HEK293 (cell line): ENCODE measurements around the gene ARX.

Experiments used
- CTCF ChIA-PET: fragments of 350-600 bp; formaldehyde crosslinking; extraction: SDS; loops from one replicate; lab custom pipeline; 2021; ENCODE audit warnings: antibody characterized with exemption; lab: Yijun Ruan, JAX
- POLR2A ChIA-PET: fragments of 300-600 bp; formaldehyde crosslinking; extraction: SDS; loops from one replicate; lab custom pipeline; 2020; ENCODE audit warnings: antibody characterized with exemption, inconsistent platforms; lab: Yijun Ruan, JAX
- H3K27ac ChIP-seq: fragments of 200-500 bp; sonication (Bioruptor generic); 2 replicates; pipeline ENCODE4 v1.5.1; 2014; ENCODE audit warnings: low read depth, low read length, control low read depth, inconsistent platforms; ENCODE audit errors: extremely low read depth
- H3K36me3 ChIP-seq, 2 experiments: fragments of 200-500 bp in 1 of 2; sonication (Bioruptor generic) in 1 of 2; 1 replicate in 1 of 2; 2 replicates in 1 of 2; pipeline ENCODE4 v1.5.1; 2014 to 2017; ENCODE audit warnings: inconsistent platforms in 2 of 2, low read length in 2 of 2; ENCODE audit not compliant: control insufficient read depth in 2 of 2, insufficient read depth in 1 of 2
- H3K4me1 ChIP-seq: fragments of 200-500 bp; sonication (Bioruptor generic); 2 replicates; pipeline ENCODE4 v1.5.1; 2014; ENCODE audit warnings: mild to moderate bottlenecking, low read length, inconsistent platforms; ENCODE audit not compliant: control insufficient read depth, insufficient read depth
- H3K4me3 ChIP-seq: 2 replicates; pipeline ENCODE4 v1.5.1; 2011; ENCODE audit warnings: low read depth, mild to moderate bottlenecking, control low read depth, low read length, moderate library complexity
- H3K9me3 ChIP-seq: fragments of 200-500 bp; sonication (Bioruptor generic); 2 replicates; pipeline ENCODE4 v1.5.1; 2014; ENCODE audit warnings: low read depth, low read length, inconsistent platforms; ENCODE audit not compliant: control insufficient read depth, insufficient read depth
- GLI2 ChIP-seq: fragments of 450-650 bp; formaldehyde crosslinking; IDR thresholded peaks from 2 replicates; pipeline ENCODE4; 2017; ENCODE audit warnings: missing biosample characterization, missing genetic modification characterization, low read depth, borderline replicate concordance
- KLF10 ChIP-seq: fragments of 450-650 bp; IDR thresholded peaks from 2 replicates; pipeline ENCODE4 v1.5.1; 2018; ENCODE audit warnings: missing biosample characterization, mild to moderate bottlenecking, missing genetic modification characterization
- SCRT2 ChIP-seq: fragments of 450-650 bp; formaldehyde crosslinking; IDR thresholded peaks from 2 replicates; pipeline ENCODE4 v1.5.1; 2016; ENCODE audit warnings: missing biosample characterization, missing genetic modification characterization
- ZBTB20 ChIP-seq: fragments of 450-650 bp; formaldehyde crosslinking; IDR thresholded peaks from 2 replicates; pipeline ENCODE4 v1.5.1; 2016; ENCODE audit warnings: missing biosample characterization, missing genetic modification characterization
- ZIC2 ChIP-seq: fragments of 450-650 bp; formaldehyde crosslinking; IDR thresholded peaks from 2 replicates; pipeline ENCODE4 v1.5.1; 2016; ENCODE audit warnings: missing biosample characterization, missing genetic modification characterization
- ZNF174 ChIP-seq: fragments of 450-650 bp; formaldehyde crosslinking; IDR thresholded peaks from 2 replicates; pipeline ENCODE4 v1.5.0; 2017; ENCODE audit warnings: missing biosample characterization, mild to moderate bottlenecking, missing genetic modification characterization
- ZNF2 ChIP-seq: fragments of 450-650 bp; formaldehyde crosslinking; IDR thresholded peaks from 2 replicates; pipeline ENCODE4 v1.5.1; 2016; ENCODE audit warnings: missing biosample characterization, missing genetic modification characterization
- ZNF24 ChIP-seq: fragments of 450-650 bp; formaldehyde crosslinking; IDR thresholded peaks from 2 replicates; pipeline ENCODE4 v1.5.1; 2016; ENCODE audit warnings: missing biosample characterization, missing genetic modification characterization
- ZNF274 ChIP-seq, 2 experiments: fragments of 200-500 bp in 1 of 2; fragments of 450-650 bp in 1 of 2; sonication (Bioruptor generic) in 1 of 2; formaldehyde crosslinking in 1 of 2; IDR thresholded peaks; 2 replicates each; pipeline versions ENCODE4 v1.5.1 to v1.6.1; 2014 to 2016; ENCODE audit warnings: borderline replicate concordance in 1 of 2, inconsistent platforms in 1 of 2, low read length in 1 of 2, missing biosample characterization in 1 of 2, missing genetic modification characterization in 1 of 2
- ZNF302 ChIP-seq: fragments of 450-650 bp; formaldehyde crosslinking; IDR thresholded peaks from 2 replicates; pipeline ENCODE4 v1.5.1; 2016; ENCODE audit warnings: missing biosample characterization, missing genetic modification characterization, low read depth
- ZNF510 ChIP-seq: fragments of 450-650 bp; formaldehyde crosslinking; IDR thresholded peaks from 2 replicates; pipeline ENCODE4 v1.5.1; 2018; ENCODE audit warnings: mild to moderate bottlenecking, missing genetic modification characterization, missing biosample characterization; ENCODE audit not compliant: insufficient replicate concordance
- ZNF660 ChIP-seq: fragments of 450-650 bp; IDR thresholded peaks from 2 replicates; pipeline ENCODE4 v1.5.1; 2018; ENCODE audit warnings: missing biosample characterization, mild to moderate bottlenecking, missing genetic modification characterization
- TF ChIP-seq, protein P1 (sequence below): sonication (generic); formaldehyde crosslinking; IDR thresholded peaks from 2 replicates; pipeline ENCODE4 v1.8.1; 2022; ENCODE audit warnings: mild to moderate bottlenecking, moderate library complexity, missing genetic modification reagents
- TF ChIP-seq, protein P2 (sequence below): fragments of 450-650 bp; formaldehyde crosslinking; IDR thresholded peaks from 2 replicates; pipeline ENCODE4 v1.5.1; 2016; ENCODE audit warnings: missing biosample characterization, missing genetic modification characterization, borderline replicate concordance

The ARX gene

DNA sequence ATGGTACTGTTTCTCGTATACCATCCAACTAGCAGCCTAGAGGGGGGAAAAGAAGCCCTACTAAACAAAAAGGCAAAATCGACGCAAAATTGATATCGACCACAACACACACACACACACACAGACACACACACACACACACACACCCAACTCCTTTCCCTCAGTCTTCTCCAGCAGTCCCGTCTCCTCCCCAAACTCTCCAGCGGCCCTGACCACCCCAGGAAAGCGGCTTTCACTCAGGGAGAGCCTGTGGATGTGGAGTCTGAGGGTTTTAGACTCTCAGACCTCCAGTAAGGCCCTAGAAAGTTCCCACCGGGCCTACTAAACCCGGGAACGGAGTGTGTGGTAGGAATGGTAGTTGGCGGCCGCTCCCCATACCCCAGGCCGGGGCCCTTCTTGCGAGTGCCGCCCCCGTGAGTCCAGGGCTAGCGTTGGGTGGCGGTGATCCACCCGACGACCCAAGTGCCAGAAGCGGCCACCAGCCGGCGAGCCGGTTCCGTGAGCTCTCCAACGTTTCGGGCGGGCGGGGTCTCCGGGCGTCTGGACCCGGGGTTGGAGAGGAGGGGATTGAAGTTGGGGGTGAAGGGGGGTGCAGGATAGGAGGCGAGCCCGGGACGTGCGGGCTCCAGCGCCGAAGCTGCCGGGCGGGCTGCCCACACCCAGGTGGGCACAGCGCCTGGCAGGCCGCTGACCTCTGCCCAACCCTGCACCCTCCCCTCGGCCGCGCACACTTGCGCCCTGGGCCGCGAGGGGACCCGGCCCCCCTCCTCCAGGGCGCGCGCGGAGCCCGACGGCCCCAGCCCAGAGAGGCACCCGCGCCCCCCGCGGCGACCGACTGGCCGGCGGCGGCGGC is 13.7 kb downstream of the ARX start:
- H3K9me3 ChIP-seq, result no peaks in the 10 kb centered on the region
- ChIA-PET CTCF (no interaction called here), POLR2A (no interaction called here)
- H3K4me3 ChIP-seq, result no peak overlapping the region
- no peaks in the 10 kb centered on the region for H3K4me1 ChIP-seq
- H3K27ac ChIP-seq, result no peak overlapping the region
- no peak for TF ChIP-seq ZNF174 (tag by site-specific recombination)
- no peak for TF ChIP-seq ZNF274 (IDR thresholded peaks at IDR 0.05; ENCODE audit: low read length)
- TF ChIP-seq ZNF274 (tag by site-specific recombination; IDR thresholded peaks at IDR 0.05; ENCODE audit: borderline replicate concordance), result no peak
- H3K36me3 ChIP-seq, result no peaks in the 10 kb centered on the region

GRCh38 chrX:24999511-24999910 is 16.3 kb downstream of the ARX start:
- CTCF ChIA-PET, result no interaction called here
- POLR2A ChIA-PET, result no interaction called here
- H3K4me3 ChIP-seq, result no peak overlapping the region
- no peak overlapping the region for H3K27ac ChIP-seq
- peaks cover 0 to 5% of the 10 kb centered on the region in 2 experiments; a peak in 1 of 3 replicates for H3K36me3 ChIP-seq
- TF ChIP-seq, protein P1, sequence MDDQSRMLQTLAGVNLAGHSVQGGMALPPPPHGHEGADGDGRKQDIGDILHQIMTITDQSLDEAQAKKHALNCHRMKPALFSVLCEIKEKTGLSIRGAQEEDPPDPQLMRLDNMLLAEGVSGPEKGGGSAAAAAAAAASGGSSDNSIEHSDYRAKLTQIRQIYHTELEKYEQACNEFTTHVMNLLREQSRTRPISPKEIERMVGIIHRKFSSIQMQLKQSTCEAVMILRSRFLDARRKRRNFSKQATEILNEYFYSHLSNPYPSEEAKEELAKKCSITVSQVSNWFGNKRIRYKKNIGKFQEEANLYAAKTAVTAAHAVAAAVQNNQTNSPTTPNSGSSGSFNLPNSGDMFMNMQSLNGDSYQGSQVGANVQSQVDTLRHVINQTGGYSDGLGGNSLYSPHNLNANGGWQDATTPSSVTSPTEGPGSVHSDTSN (CRISPR knock-in tag), result no peak
- no peak for TF ChIP-seq ZNF510
- TF ChIP-seq ZIC2 (tag by site-specific recombination), result no peak
- no peak for TF ChIP-seq ZNF24
- no peak for TF ChIP-seq ZNF2 (tag by site-specific recombination)
- no peak for TF ChIP-seq SCRT2 (tag by site-specific recombination)
- no peak for TF ChIP-seq ZNF302
- TF ChIP-seq, protein P2, sequence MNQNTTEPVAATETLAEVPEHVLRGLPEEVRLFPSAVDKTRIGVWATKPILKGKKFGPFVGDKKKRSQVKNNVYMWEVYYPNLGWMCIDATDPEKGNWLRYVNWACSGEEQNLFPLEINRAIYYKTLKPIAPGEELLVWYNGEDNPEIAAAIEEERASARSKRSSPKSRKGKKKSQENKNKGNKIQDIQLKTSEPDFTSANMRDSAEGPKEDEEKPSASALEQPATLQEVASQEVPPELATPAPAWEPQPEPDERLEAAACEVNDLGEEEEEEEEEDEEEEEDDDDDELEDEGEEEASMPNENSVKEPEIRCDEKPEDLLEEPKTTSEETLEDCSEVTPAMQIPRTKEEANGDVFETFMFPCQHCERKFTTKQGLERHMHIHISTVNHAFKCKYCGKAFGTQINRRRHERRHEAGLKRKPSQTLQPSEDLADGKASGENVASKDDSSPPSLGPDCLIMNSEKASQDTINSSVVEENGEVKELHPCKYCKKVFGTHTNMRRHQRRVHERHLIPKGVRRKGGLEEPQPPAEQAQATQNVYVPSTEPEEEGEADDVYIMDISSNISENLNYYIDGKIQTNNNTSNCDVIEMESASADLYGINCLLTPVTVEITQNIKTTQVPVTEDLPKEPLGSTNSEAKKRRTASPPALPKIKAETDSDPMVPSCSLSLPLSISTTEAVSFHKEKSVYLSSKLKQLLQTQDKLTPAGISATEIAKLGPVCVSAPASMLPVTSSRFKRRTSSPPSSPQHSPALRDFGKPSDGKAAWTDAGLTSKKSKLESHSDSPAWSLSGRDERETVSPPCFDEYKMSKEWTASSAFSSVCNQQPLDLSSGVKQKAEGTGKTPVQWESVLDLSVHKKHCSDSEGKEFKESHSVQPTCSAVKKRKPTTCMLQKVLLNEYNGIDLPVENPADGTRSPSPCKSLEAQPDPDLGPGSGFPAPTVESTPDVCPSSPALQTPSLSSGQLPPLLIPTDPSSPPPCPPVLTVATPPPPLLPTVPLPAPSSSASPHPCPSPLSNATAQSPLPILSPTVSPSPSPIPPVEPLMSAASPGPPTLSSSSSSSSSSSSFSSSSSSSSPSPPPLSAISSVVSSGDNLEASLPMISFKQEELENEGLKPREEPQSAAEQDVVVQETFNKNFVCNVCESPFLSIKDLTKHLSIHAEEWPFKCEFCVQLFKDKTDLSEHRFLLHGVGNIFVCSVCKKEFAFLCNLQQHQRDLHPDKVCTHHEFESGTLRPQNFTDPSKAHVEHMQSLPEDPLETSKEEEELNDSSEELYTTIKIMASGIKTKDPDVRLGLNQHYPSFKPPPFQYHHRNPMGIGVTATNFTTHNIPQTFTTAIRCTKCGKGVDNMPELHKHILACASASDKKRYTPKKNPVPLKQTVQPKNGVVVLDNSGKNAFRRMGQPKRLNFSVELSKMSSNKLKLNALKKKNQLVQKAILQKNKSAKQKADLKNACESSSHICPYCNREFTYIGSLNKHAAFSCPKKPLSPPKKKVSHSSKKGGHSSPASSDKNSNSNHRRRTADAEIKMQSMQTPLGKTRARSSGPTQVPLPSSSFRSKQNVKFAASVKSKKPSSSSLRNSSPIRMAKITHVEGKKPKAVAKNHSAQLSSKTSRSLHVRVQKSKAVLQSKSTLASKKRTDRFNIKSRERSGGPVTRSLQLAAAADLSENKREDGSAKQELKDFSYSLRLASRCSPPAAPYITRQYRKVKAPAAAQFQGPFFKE, result no peak
- TF ChIP-seq GLI2 (tag by site-specific recombination), result no peak
- TF ChIP-seq ZNF660, result no peak
- no peak for TF ChIP-seq KLF10 (tag by site-specific recombination)
- TF ChIP-seq ZBTB20 (tag by site-specific recombination), result no peak
- no peaks in the 10 kb centered on the region for H3K4me1 ChIP-seq
- H3K9me3 ChIP-seq, result no peaks in the 10 kb centered on the region
